ENCODE data around the gene CDCP1.

The CDCP1 gene

GRCh38 chr3:45145681-45146614 lies at the start of gene CDCP1:
Gene CDCP1 (minus strand): TSS chr3:45146378. CDS start chr3:45146287, 91 bp downstream.
- DNase-seq: no peak

GRCh38 chr3:45194791-45195190 lies 48.6 kb upstream of the CDCP1 start:
- DNase-seq: no peak

GRCh38 chr3:45191924-45192417 lies 45.8 kb upstream of the CDCP1 start:
- DNase-seq: no peak

GRCh38 chr3:45191424-45191823 lies 45.2 kb upstream of the CDCP1 start:
- DNase-seq: no peak

- no peak for DNase-seq
Measured at GRCh38 chr3:45188719-45189659, 42.8 kb upstream of the CDCP1 start.

- no peak for DNase-seq
Measured at GRCh38 chr3:45187694-45188141, 41.5 kb upstream of the CDCP1 start.

- no peak for DNase-seq
Measured at GRCh38 chr3:45186871-45187270, 40.7 kb upstream of the CDCP1 start.

GRCh38 chr3:45185461-45185860 lies 39.3 kb upstream of the CDCP1 start:
- no peak for DNase-seq

- DNase-seq: no peak
Measured at GRCh38 chr3:45185052-45185451, 38.9 kb upstream of the CDCP1 start.

GRCh38 chr3:45183872-45184262 lies 37.7 kb upstream of the CDCP1 start:
- no peak for DNase-seq

GRCh38 chr3:45182915-45183871 lies 37.0 kb upstream of the CDCP1 start:
- no peak for DNase-seq

GRCh38 chr3:45181496-45181895 lies 35.3 kb upstream of the CDCP1 start:
- no peak for DNase-seq

- DNase-seq: no peak
Measured at GRCh38 chr3:45180899-45181298, 34.7 kb upstream of the CDCP1 start.

GRCh38 chr3:45180051-45180450 lies 33.9 kb upstream of the CDCP1 start:
- no peak for DNase-seq

- no peak for DNase-seq
Measured at GRCh38 chr3:45179163-45179562, 33.0 kb upstream of the CDCP1 start.

GRCh38 chr3:45178183-45179023 lies 32.2 kb upstream of the CDCP1 start:
- no peak for DNase-seq

- DNase-seq: no peak
Measured at GRCh38 chr3:45176912-45177311, 30.7 kb upstream of the CDCP1 start.

GRCh38 chr3:45174234-45174633 lies 28.1 kb upstream of the CDCP1 start:
- DNase-seq: no peak

- DNase-seq: no peak
Measured at GRCh38 chr3:45173776-45174175, 27.6 kb upstream of the CDCP1 start.

- DNase-seq: no peak
Measured at GRCh38 chr3:45171283-45171682, 25.1 kb upstream of the CDCP1 start.

GRCh38 chr3:45170096-45170495 lies 23.9 kb upstream of the CDCP1 start:
- no peak for DNase-seq
